HG02938 (cell line): Measurements from ENCODE around the gene TOX3.

ENCODE experiments used
- ATAC-seq: cut with Tn5 transposase; IDR thresholded peaks from one replicate; pipeline ENCODE4 v1.9.1; 2021; ENCODE audit warnings: mild to moderate bottlenecking, moderate library complexity; ENCODE audit not compliant: unreplicated experiment

Gene TOX3

GRCh38 chr16:52563767-52564611 is 17.0 kb upstream of the TOX3 start:
- ATAC-seq = no peak

- ATAC-seq = no peak
These were observed 15.8 kb upstream of the TOX3 start for GRCh38 chr16:52562770-52563169.

- ATAC-seq = no peak
These were observed 15.2 kb upstream of the TOX3 start for GRCh38 chr16:52561910-52562741.

- ATAC-seq = no peak
These were observed 11.5 kb upstream of the TOX3 start for GRCh38 chr16:52558448-52558847.

- no peak for ATAC-seq
These were observed 10.3 kb upstream of the TOX3 start for GRCh38 chr16:52557236-52557635.

- no peak for ATAC-seq
These were observed 9.1 kb upstream of the TOX3 start for GRCh38 chr16:52556083-52556482.

- ATAC-seq = no peak
These were observed 8.6 kb upstream of the TOX3 start for GRCh38 chr16:52555572-52555971.

- no peak for ATAC-seq
These were observed 7.4 kb upstream of the TOX3 start for GRCh38 chr16:52554334-52554733.

- ATAC-seq = no peak
These were observed 6.4 kb upstream of the TOX3 start for GRCh38 chr16:52553322-52553721.

- ATAC-seq = no peak
These were observed 5.7 kb upstream of the TOX3 start for GRCh38 chr16:52552643-52553042.

GRCh38 chr16:52549011-52549692 is 2.2 kb upstream of the TOX3 start:
- ATAC-seq = no peak

GRCh38 chr16:52548261-52549010 is 1.5 kb upstream of the TOX3 start:
- peak; percentile 70 for ATAC-seq

GRCh38 chr16:52547834-52548215 is 882 bp upstream of the TOX3 start:
- no peak for ATAC-seq

GRCh38 chr16:52546291-52547003 is 496 bp downstream of the TOX3 start:
- no peak for ATAC-seq

- ATAC-seq = no peak
These were observed 1.1 kb downstream of the TOX3 start for GRCh38 chr16:52545898-52546266.

GRCh38 chr16:52545222-52545897 is 1.6 kb downstream of the TOX3 start:
- ATAC-seq = no peak

- no peak for ATAC-seq
These were observed 2.2 kb downstream of the TOX3 start for GRCh38 chr16:52544703-52545102.

GRCh38 chr16:52543654-52544053 is 3.3 kb downstream of the TOX3 start:
- no peak for ATAC-seq

- no peak for ATAC-seq
These were observed 6.0 kb downstream of the TOX3 start for GRCh38 chr16:52540910-52541309.

- ATAC-seq = no peak
These were observed 7.8 kb downstream of the TOX3 start for GRCh38 chr16:52539191-52539590.
